Measurements from ENCODE around the gene THAP8.
A peak's percentile ranks its signal among the peaks of the same experiment; 100 is the strongest.

Gene THAP8

GRCh38 chr19:35991731-35992450 lies 62.2 kb downstream of the THAP8 start (continued):
- TF ChIP-seq ZSCAN5A (tag by site-specific recombination; IDR thresholded peaks at IDR 0.05) (no peak), ZNF121 (tag by site-specific recombination; IDR thresholded peaks at IDR 0.05) (peak; percentile 82), ZNF521 (tag by site-specific recombination; IDR thresholded peaks at IDR 0.05) (no peak), ZNF335 (tag by site-specific recombination; conservative IDR thresholded peaks at IDR 0.05) (peak; percentile 32; the same call in 1 of the 2 replicates), HOXD13 (CRISPR knock-in tag; IDR thresholded peaks at IDR 0.05; ENCODE audit: borderline replicate concordance) (no peak), ZNF530 (tag by site-specific recombination; IDR thresholded peaks at IDR 0.05; ENCODE audit: low read depth) (no peak), ZNF510 (tag by site-specific recombination; IDR thresholded peaks at IDR 0.05; ENCODE audit: insufficient replicate concordance) (no peak), ZNF513 (tag by site-specific recombination; IDR thresholded peaks at IDR 0.05) (no peak), SCRT1 (tag by site-specific recombination; IDR thresholded peaks at IDR 0.05; ENCODE audit: borderline replicate concordance) (no peak), ZNF416 (tag by site-specific recombination; IDR thresholded peaks at IDR 0.05) (no peak), ZNF362 (tag by site-specific recombination; IDR thresholded peaks at IDR 0.05) (peak; percentile 22; the same call in 1 of the 2 replicates), ZNF701 (tag by site-specific recombination; IDR thresholded peaks at IDR 0.05) (no peak), ZFP3 (tag by site-specific recombination; IDR thresholded peaks at IDR 0.05; ENCODE audit: low read depth) (no peak)
- TF ChIP-seq, protein P1, sequence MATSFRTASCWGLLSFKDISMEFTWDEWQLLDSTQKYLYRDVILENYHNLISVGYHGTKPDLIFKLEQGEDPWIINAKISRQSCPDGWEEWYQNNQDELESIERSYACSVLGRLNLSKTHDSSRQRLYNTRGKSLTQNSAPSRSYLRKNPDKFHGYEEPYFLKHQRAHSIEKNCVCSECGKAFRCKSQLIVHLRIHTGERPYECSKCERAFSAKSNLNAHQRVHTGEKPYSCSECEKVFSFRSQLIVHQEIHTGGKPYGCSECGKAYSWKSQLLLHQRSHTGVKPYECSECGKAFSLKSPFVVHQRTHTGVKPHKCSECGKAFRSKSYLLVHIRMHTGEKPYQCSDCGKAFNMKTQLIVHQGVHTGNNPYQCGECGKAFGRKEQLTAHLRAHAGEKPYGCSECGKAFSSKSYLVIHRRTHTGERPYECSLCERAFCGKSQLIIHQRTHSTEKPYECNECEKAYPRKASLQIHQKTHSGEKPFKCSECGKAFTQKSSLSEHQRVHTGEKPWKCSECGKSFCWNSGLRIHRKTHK (tag by site-specific recombination; IDR thresholded peaks at IDR 0.05), result no peak

DNA sequence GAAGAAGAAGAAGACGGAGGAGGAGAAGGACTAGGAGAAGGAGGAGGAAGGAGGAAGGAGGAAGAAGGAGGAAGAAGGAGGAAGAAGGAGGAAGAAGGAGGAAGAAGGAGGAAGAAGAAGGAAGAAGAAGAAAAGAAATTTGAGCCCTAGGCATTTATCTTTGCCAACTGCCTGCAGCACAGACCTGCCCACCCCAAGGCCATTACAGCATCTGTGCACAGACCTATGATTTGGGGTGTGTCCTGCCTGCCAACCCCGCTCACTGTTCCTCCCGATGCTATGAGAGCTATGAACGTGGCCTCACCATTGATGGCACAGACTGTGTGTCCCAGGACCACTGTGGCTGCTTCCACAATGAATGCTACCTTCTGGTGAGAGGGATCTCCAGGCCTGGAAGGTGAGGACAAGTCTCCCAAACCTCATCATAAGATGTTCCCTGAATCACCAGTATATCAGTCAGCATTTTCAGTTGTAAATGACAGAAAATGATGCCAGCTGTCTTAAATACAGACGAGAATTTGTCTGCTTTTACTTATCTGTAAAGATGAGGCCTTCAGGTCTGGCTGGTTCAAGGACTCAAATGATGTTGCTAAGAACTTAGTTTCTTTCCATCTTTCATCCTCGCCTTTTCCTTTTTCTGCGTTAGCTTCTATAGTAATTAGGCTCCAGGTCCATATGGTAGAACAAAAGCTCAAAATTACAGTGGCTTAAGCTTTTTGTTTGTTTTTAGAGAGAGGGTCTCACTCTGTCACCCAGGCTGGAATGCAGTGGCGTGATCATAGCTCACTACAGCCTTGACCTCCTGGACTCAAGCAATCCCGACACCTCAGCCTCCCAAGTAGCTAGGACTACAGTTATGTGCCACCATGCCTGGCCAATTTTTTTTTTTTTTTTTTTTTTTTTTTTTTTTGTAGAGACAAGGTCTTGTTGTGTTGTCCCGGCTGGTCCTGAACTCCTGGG lies 63.0 kb downstream of the THAP8 start:
- no peaks in the 10 kb centered on the region for H3K9me3 ChIP-seq (ENCODE audit: control insufficient read depth, insufficient read depth, low read depth, low read length)
- H3K4me1 ChIP-seq (ENCODE audit: control insufficient read depth, insufficient read depth, low read length), result peaks cover 13% of the 10 kb centered on the region
- H3K36me3 ChIP-seq (ENCODE audit: control insufficient read depth in 2 of 2, insufficient read depth in 1 of 2, low read length in 2 of 2), result no peaks in the 10 kb centered on the region
- ChIA-PET CTCF (interaction anchor here (0.6 to 1.5 kb wide), 8 partner anchors 10 to 275 kb away, joined by 3 to 5 read pairs (median 3); no protein-coding TSS in a partner anchor), POLR2A (interaction anchor here (0.6 to 0.9 kb wide), 2 partner anchors 63 to 329 kb away, joined by 4 to 7 read pairs; no protein-coding TSS in a partner anchor)
- H3K27ac ChIP-seq (ENCODE audit: extremely low read depth, low read depth, low read length), result no peak overlapping the region
- H3K4me3 ChIP-seq (ENCODE audit: low read depth, low read length), result no peak overlapping the region
- TF ChIP-seq KLF16 (tag by site-specific recombination; IDR thresholded peaks at IDR 0.05) (no peak), ZNF639 (tag by site-specific recombination; IDR thresholded peaks at IDR 0.05) (no peak), ZNF610 (tag by site-specific recombination; IDR thresholded peaks at IDR 0.05; ENCODE audit: borderline replicate concordance) (no peak), ZNF366 (tag by site-specific recombination; conservative IDR thresholded peaks at IDR 0.05) (peak; percentile 85), ZEB2 (tag by site-specific recombination; IDR thresholded peaks at IDR 0.05) (no peak), ZNF148 (tag by site-specific recombination; IDR thresholded peaks at IDR 0.05; ENCODE audit: borderline replicate concordance) (0 out of 2 replicates have a peak, but pooled peaks have one; percentile 49), ZBTB8A (tag by site-specific recombination; IDR thresholded peaks at IDR 0.05) (no peak), ZNF362 (tag by site-specific recombination; IDR thresholded peaks at IDR 0.05) (peak; percentile 85), ZNF248 (tag by site-specific recombination; IDR thresholded peaks at IDR 0.05) (no peak)

All from HEK293 (cell line).